Neutrophil (primary cell): ENCODE data around the gene SHROOM2.
"Not testable (repeated sequence)": the region's sequence is repeated elsewhere in the genome, so short reads cannot be mapped to it uniquely, and the experiment has no call there.

Experiments
- H3K27ac ChIP-seq: fragments of 200-600 bp; sonication (generic); 2 replicates; pipeline ENCODE4 v1.5.1; 2016; ENCODE audit warnings: mild to moderate bottlenecking, moderate library complexity
- H3K27me3 ChIP-seq: fragments of 200-600 bp; sonication (generic); 2 replicates; pipeline ENCODE4 v1.6.0; 2016; ENCODE audit warnings: mild to moderate bottlenecking
- H3K36me3 ChIP-seq: fragments of 200-600 bp; sonication (generic); 2 replicates; pipeline ENCODE4 v1.5.1; 2017
- H3K4me1 ChIP-seq, 2 experiments: fragments of 200-600 bp in 1 of 2; sonication (generic) in 1 of 2; 1 replicate in 1 of 2; 2 replicates in 1 of 2; pipeline versions ENCODE4 v1.5.1 to v1.6.1; 2013 to 2016; ENCODE audit warnings: low read depth in 1 of 2, low read length in 1 of 2, mild to moderate bottlenecking in 1 of 2, moderate library complexity in 1 of 2; ENCODE audit not compliant: control insufficient read depth in 1 of 2, insufficient read depth in 1 of 2
- H3K4me3 ChIP-seq, 2 experiments: fragments of 200-600 bp in 1 of 2; sonication (generic) in 1 of 2; 1 replicate in 1 of 2; 2 replicates in 1 of 2; pipeline ENCODE4 v1.5.1; 2013 to 2016; ENCODE audit warnings: low read depth in 1 of 2, low read length in 1 of 2, mild to moderate bottlenecking in 1 of 2, moderate library complexity in 1 of 2
- H3K9me3 ChIP-seq: fragments of 200-600 bp; sonication (generic); 2 replicates; pipeline ENCODE4 v1.5.1; 2016
- CTCF ChIP-seq: fragments of 200-600 bp; sonication (generic); IDR thresholded peaks from 2 replicates; pipeline ENCODE4 v1.5.1; 2016; ENCODE audit warnings: antibody characterized with exemption

Gene SHROOM2

GRCh38 chrX:9853307-9853706 lies 67.1 kb downstream of the SHROOM2 start:
- no peak for TF ChIP-seq CTCF
- Histone ChIP-seq H3K9me3 (no peaks in the 10 kb centered on the region), H3K27ac (no peak overlapping the region), H3K4me1 (no peaks in the 10 kb centered on the region), H3K4me3 (no peak overlapping the region), H3K36me3 (no peaks in the 10 kb centered on the region), H3K27me3 (peaks cover 3% of the 10 kb centered on the region)

- H3K4me3 ChIP-seq, result no peak overlapping the region
Observed at GRCh38 chrX:9855561-9856283, 69.5 kb downstream of the SHROOM2 start.

GRCh38 chrX:9856588-9856987 lies 70.4 kb downstream of the SHROOM2 start:
- Histone ChIP-seq H3K27ac (no peak overlapping the region), H3K27me3 (peaks cover 9% of the 10 kb centered on the region), H3K36me3 (no peaks in the 10 kb centered on the region), H3K4me1 (no peaks in the 10 kb centered on the region), H3K4me3 (no peak overlapping the region), H3K9me3 (no peaks in the 10 kb centered on the region)
- TF ChIP-seq CTCF, result no peak

More at GRCh38 chrX:9855561-9856283, 69.5 kb downstream of the SHROOM2 start:
- no peaks in the 10 kb centered on the region for H3K36me3 ChIP-seq
- no peak overlapping the region for H3K27ac ChIP-seq
- no peak for TF ChIP-seq CTCF
- H3K4me1 ChIP-seq, result no peaks in the 10 kb centered on the region
- H3K27me3 ChIP-seq, result peaks cover 9% of the 10 kb centered on the region
- H3K9me3 ChIP-seq, result no peaks in the 10 kb centered on the region

- no peak overlapping the region for H3K4me3 ChIP-seq
- H3K4me1 ChIP-seq, result no peaks in the 10 kb centered on the region
- no peaks in the 10 kb centered on the region for H3K9me3 ChIP-seq
- H3K27ac ChIP-seq, result no peak overlapping the region
- no peaks in the 10 kb centered on the region for H3K36me3 ChIP-seq
- TF ChIP-seq CTCF, result no peak
- peaks cover 9% of the 10 kb centered on the region for H3K27me3 ChIP-seq
Observed at GRCh38 chrX:9857575-9858474, 71.6 kb downstream of the SHROOM2 start.

GRCh38 chrX:9858684-9859083 lies 72.5 kb downstream of the SHROOM2 start:
- not testable (repeated sequence) for H3K27ac ChIP-seq, H3K9me3 ChIP-seq, H3K4me3 ChIP-seq, H3K36me3 ChIP-seq, H3K27me3 ChIP-seq, H3K4me1 ChIP-seq
